ENCODE measurements around the gene KRT7.
"Not testable (repeated sequence)": the region's sequence is repeated elsewhere in the genome, so short reads cannot be mapped to it uniquely, and the experiment has no call there.

KRT7 gene

DNA sequence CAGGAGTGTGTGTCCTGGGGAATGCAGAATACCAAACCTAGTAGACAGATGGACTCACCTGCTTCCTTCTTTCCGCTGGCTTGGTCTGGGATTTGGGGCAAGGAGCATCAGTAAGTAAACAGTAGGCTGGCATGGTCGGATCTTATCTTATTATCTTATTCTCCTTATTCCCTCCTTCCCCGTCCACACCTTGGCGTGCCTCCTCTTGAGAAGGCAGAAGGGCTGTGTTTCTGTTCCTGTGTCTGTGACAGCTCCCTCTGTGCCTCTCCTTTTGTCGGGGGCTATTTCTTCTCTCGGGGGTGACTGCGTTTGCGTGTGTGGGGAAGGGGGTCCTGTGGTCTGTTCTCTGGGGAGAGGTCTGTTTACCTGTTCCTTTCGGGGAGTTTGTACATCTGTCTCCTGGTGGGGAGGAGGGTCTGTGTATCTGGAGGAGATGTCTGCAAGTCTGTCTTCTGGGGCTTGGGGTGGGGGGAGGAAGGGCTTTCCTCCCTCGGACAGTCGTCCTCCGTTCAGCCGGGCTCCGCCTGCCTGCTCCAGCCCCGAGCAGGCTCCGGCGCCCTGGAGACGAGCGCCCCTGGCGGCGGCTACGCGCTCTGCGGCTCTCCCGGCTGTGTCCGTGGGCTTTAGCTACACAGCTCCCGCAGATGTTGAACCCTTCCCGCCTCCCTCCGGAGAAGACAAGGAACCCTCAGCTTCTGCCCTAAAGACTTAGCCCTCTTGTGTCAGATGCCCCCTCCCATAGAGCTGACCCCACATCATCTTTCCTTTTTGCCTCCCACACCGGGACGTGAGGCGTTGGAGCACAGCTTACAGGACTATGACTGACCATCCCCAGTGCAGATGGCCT lies 45.8 kb downstream of the KRT7 start:
- Histone ChIP-seq H3K9me3 (ENCODE audit: control insufficient read depth in 1 of 2, low read length in 2 of 2) (no peaks in the 10 kb centered on the region), H3K27me3 (ENCODE audit: control insufficient read depth in 1 of 2, insufficient read depth in 2 of 2, low read length in 2 of 2) (peaks cover 0 to 6% of the 10 kb centered on the region in 2 donors), H3K4me3 (ENCODE audit: low read depth in 1 of 2, low read length in 2 of 2) (no peak overlapping the region), H3K4me1 (ENCODE audit: control insufficient read depth in 1 of 2, insufficient read depth in 2 of 2, low read length in 2 of 2) (peaks cover 11 to 23% of the 10 kb centered on the region in 2 donors), H3K27ac (ENCODE audit: low read depth, low read length) (no peak overlapping the region), H3K36me3 (ENCODE audit: control insufficient read depth in 1 of 2, insufficient read depth in 2 of 2, low read length in 2 of 2) (no peaks in the 10 kb centered on the region), H3K9ac (ENCODE audit: low read depth in 1 of 2, low read length in 2 of 2) (peak overlapping the region in 1 of 2 donors; percentile 37)

DNA sequence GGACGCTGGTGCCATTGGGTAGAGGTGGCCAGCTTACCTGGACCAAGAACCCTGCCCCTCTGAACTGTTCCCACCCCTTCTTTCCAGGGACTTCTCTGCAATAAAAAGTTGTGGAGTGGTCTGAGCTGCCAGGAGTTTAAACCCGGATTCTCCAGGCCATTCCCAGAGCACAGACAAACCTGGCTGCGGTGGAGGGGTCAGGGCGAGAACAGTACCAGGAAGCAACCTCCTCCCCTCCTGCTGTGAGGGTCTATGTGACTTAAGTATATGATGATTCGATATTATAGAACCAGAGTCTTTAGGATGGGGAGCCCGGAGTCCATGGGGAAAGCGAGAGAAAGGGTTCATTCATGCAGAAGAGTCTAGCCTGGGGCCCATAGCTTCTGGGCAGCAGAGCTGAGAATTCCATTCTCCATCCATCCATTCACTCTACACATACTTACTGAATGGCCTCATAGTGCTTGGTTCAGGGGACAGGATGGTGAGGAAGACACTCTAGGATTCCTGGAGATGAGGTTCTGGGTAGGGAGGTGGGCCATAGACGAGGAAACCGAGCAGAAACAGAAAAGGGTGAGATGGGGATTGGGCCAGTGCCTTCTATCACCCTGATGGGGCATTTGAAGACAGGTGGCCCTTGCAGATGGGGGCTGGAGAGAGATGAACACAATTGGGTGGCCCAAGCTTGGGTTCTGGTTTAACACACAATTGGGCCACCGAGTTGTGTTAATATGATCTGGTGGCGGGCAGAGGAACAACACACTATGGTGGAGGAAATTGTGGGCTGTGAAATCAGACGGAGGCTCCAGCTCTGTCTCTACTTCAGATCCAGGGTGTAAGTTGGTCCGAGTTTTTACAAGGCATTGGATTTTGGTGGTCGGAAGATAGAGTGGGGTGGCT lies 46.6 kb downstream of the KRT7 start:
- Histone ChIP-seq H3K4me3 (ENCODE audit: low read depth in 1 of 2, low read length in 2 of 2) (no peak overlapping the region), H3K27me3 (ENCODE audit: control insufficient read depth in 1 of 2, insufficient read depth in 2 of 2, low read length in 2 of 2) (peaks cover 0 to 6% of the 10 kb centered on the region in 2 donors), H3K27ac (ENCODE audit: low read depth, low read length) (no peak overlapping the region), H3K36me3 (ENCODE audit: control insufficient read depth in 1 of 2, insufficient read depth in 2 of 2, low read length in 2 of 2) (no peaks in the 10 kb centered on the region), H3K9ac (ENCODE audit: low read depth in 1 of 2, low read length in 2 of 2) (no peak overlapping the region), H3K4me1 (ENCODE audit: control insufficient read depth in 1 of 2, insufficient read depth in 2 of 2, low read length in 2 of 2) (peaks cover 11 to 23% of the 10 kb centered on the region in 2 donors), H3K9me3 (ENCODE audit: control insufficient read depth in 1 of 2, low read length in 2 of 2) (no peaks in the 10 kb centered on the region)

DNA sequence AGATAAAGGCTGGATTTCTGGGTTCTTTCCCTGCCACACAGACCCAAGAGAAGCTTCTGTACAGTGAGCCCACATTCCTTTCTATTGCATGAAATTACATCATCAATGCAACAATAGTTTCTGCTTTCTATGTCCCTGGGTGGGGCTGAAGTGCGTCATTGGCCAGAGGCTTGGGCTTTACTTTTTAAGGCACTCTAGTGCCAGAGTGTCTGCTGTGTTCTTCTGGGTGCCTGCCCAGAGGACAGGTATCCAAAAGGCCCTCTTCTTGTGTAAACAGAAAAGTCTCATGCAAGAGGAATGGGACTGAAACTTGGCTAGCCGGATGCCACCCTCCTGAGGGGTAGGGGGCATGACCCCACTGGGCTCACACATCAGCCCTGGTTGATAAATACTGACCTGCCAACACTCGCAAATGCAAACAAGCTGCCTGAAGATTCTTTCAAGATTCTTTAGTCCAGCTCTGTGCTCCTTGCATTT lies 47.3 kb downstream of the KRT7 start:
- Histone ChIP-seq H3K27me3 (ENCODE audit: control insufficient read depth in 1 of 2, insufficient read depth in 2 of 2, low read length in 2 of 2) (peaks cover 0 to 6% of the 10 kb centered on the region in 2 donors), H3K9me3 (ENCODE audit: control insufficient read depth in 1 of 2, low read length in 2 of 2) (no peaks in the 10 kb centered on the region), H3K9ac (ENCODE audit: low read depth in 1 of 2, low read length in 2 of 2) (no peak overlapping the region), H3K4me1 (ENCODE audit: control insufficient read depth in 1 of 2, insufficient read depth in 2 of 2, low read length in 2 of 2) (peaks cover 11 to 23% of the 10 kb centered on the region in 2 donors), H3K4me3 (ENCODE audit: low read depth in 1 of 2, low read length in 2 of 2) (no peak overlapping the region), H3K36me3 (ENCODE audit: control insufficient read depth in 1 of 2, insufficient read depth in 2 of 2, low read length in 2 of 2) (no peaks in the 10 kb centered on the region), H3K27ac (ENCODE audit: low read depth, low read length) (peak overlapping the region; percentile 1)

DNA sequence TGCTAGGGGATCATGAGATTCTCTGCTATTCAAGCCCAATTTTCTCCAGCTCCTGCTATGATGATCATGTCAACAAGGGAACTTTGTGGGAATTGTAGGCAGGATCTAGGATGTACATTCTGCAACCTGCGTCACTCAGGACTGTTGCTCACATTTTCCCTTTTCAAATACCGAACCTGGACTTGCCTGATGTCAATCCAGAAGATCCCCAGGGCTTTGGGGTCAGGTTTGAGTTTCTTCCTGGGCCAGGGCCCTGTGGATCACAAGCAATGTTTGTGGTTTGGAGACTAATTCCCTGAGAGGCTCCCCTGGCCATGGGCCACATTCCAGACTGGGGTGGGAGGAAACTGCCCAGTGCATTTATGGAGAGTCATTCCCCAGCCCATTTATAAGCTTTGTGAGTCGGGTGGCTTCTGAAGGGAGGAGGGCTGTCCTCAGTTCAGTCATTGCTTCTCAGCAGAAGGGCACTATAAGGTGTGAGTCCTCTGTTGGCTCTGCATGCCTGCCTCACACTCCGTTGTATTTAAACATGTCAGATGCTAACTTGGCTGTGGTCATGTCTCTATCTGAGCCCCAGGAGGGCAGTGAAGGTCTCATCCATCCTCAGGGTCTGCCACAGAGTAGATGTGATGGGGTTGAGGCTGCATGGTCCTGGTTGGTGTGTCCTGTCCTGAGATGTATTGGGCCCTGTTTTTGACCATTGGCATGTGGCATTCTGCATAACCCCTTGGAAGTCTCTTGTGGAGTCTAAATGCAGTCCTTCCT lies 47.9 kb downstream of the KRT7 start:
- Histone ChIP-seq H3K9ac (ENCODE audit: low read depth in 1 of 2, low read length in 2 of 2) (no peak overlapping the region), H3K4me1 (ENCODE audit: control insufficient read depth in 1 of 2, insufficient read depth in 2 of 2, low read length in 2 of 2) (peaks cover 11 to 23% of the 10 kb centered on the region in 2 donors), H3K36me3 (ENCODE audit: control insufficient read depth in 1 of 2, insufficient read depth in 2 of 2, low read length in 2 of 2) (no peaks in the 10 kb centered on the region), H3K9me3 (ENCODE audit: control insufficient read depth in 1 of 2, low read length in 2 of 2) (no peaks in the 10 kb centered on the region), H3K4me3 (ENCODE audit: low read depth in 1 of 2, low read length in 2 of 2) (no peak overlapping the region), H3K27ac (ENCODE audit: low read depth, low read length) (no peak overlapping the region), H3K27me3 (ENCODE audit: control insufficient read depth in 1 of 2, insufficient read depth in 2 of 2, low read length in 2 of 2) (peaks cover 0 to 6% of the 10 kb centered on the region in 2 donors)

DNA sequence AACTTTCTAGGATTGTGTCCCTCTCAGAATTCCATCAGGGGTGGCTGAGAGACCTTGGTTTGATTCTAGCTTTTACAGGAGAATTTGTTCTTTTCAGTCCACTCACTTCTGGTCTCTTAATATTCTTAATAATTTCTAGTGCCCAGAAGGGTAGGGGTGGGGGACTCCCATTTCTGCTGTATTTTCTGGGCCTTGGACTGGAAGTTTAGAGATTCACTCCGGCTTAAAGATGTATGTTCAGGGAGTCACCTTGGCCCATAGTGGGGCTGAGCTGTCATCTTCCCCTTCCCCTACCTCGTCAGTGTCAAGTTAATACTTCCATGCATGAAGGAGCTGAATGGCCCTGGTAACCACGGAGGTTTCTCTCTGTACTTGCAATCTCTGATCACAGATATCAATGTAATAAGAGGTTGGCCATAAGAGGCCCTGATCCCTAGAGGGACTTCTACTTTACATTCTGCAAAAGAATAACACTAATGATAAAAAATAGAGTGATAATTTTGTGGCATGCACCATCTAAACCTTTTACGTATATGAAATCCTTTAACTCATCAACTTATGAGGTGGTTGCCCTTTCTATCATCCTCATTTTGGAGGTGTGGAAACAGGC lies 51.6 kb downstream of the KRT7 start:
- H3K4me1 ChIP-seq (ENCODE audit: control insufficient read depth in 1 of 2, insufficient read depth in 2 of 2, low read length in 2 of 2): peaks cover 0 to 9% of the 10 kb centered on the region in 2 donors
- H3K36me3 ChIP-seq (ENCODE audit: control insufficient read depth in 1 of 2, insufficient read depth in 2 of 2, low read length in 2 of 2): no peaks in the 10 kb centered on the region
- H3K27ac ChIP-seq (ENCODE audit: low read depth, low read length): no peak overlapping the region
- H3K4me3 ChIP-seq (ENCODE audit: low read depth in 1 of 2, low read length in 2 of 2): no peak overlapping the region
- no peaks in the 10 kb centered on the region for H3K27me3 ChIP-seq (ENCODE audit: control insufficient read depth in 1 of 2, insufficient read depth in 2 of 2, low read length in 2 of 2)
- no peak overlapping the region for H3K9ac ChIP-seq (ENCODE audit: low read depth in 1 of 2, low read length in 2 of 2)
- H3K9me3 ChIP-seq (ENCODE audit: control insufficient read depth in 1 of 2, low read length in 2 of 2): no peaks in the 10 kb centered on the region

DNA sequence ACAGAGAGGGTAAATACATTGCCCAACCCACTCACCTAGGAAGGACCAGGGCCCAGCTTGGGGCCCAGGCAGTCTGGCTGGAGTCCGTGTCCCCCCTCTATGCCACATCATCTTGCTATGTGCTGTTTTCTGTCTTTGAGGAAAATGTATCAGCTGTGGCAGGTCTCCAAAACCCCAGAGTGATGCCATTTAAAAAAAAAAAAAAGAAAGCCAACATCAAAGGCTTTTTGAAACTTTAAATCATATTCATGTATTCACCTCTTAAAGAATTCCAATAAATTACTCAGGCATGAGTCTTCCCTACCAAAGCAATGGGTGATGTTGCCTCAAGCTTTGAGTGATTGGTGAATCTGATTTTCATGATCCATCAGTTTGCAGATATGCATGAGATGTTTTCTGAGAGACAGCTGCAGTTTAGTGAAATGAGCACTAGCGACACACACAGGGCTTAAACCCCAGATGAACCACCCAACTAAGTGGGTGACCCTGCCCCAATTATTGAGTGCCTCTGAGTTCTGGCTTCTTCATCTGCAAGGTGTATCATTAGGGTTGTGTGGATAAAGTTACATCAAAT lies 52.2 kb downstream of the KRT7 start:
- Histone ChIP-seq H3K9me3 (ENCODE audit: control insufficient read depth in 1 of 2, low read length in 2 of 2) (no peaks in the 10 kb centered on the region), H3K36me3 (ENCODE audit: control insufficient read depth in 1 of 2, insufficient read depth in 2 of 2, low read length in 2 of 2) (no peaks in the 10 kb centered on the region), H3K9ac (ENCODE audit: low read depth in 1 of 2, low read length in 2 of 2) (no peak overlapping the region), H3K27me3 (ENCODE audit: control insufficient read depth in 1 of 2, insufficient read depth in 2 of 2, low read length in 2 of 2) (no peaks in the 10 kb centered on the region), H3K4me3 (ENCODE audit: low read depth in 1 of 2, low read length in 2 of 2) (no peak overlapping the region), H3K27ac (ENCODE audit: low read depth, low read length) (no peak overlapping the region), H3K4me1 (ENCODE audit: control insufficient read depth in 1 of 2, insufficient read depth in 2 of 2, low read length in 2 of 2) (peaks cover 0 to 7% of the 10 kb centered on the region in 2 donors)

DNA sequence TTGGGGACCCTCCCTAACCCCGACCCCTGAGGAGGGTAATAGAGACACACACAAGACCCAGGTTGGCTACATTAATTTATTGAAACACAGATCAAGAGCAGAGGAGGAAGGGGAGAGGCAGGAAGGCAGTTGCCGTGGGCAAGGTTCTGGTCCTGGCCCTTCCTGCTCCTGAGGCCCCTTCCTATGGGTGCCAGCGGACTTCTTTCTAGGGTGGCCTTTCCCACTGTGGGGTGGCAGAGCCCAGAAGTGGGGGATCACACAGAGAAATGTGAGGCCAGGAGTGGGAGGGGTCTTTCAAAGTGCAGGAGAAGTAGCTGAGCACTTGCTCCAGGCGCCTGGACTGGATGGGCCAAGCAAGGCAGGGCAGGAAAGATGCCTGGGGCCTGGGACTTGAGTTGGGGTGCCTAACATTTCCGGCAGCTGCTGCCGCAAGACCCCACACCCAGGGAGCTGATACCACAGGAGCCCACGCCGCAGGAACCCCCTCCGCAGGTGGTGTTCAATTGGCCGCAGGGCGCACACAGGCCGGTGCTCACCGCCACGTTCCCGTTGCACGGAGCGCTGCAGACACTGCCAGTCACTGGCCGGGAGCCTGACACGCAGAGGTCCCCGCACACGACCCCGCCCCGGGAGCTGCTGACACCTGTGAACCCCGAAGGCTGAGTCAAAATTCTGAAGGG lies 52.9 kb downstream of the KRT7 start:
- Histone ChIP-seq H3K36me3 (ENCODE audit: control insufficient read depth in 1 of 2, insufficient read depth in 2 of 2, low read length in 2 of 2) (no peaks in the 10 kb centered on the region), H3K4me3 (ENCODE audit: low read depth in 1 of 2, low read length in 2 of 2) (no peak overlapping the region), H3K27me3 (ENCODE audit: control insufficient read depth in 1 of 2, insufficient read depth in 2 of 2, low read length in 2 of 2) (no peaks in the 10 kb centered on the region), H3K9ac (ENCODE audit: low read depth in 1 of 2, low read length in 2 of 2) (no peak overlapping the region), H3K4me1 (ENCODE audit: control insufficient read depth in 1 of 2, insufficient read depth in 2 of 2, low read length in 2 of 2) (no peaks in the 10 kb centered on the region), H3K9me3 (ENCODE audit: control insufficient read depth in 1 of 2, low read length in 2 of 2) (no peaks in the 10 kb centered on the region), H3K27ac (ENCODE audit: low read depth, low read length) (no peak overlapping the region)

DNA sequence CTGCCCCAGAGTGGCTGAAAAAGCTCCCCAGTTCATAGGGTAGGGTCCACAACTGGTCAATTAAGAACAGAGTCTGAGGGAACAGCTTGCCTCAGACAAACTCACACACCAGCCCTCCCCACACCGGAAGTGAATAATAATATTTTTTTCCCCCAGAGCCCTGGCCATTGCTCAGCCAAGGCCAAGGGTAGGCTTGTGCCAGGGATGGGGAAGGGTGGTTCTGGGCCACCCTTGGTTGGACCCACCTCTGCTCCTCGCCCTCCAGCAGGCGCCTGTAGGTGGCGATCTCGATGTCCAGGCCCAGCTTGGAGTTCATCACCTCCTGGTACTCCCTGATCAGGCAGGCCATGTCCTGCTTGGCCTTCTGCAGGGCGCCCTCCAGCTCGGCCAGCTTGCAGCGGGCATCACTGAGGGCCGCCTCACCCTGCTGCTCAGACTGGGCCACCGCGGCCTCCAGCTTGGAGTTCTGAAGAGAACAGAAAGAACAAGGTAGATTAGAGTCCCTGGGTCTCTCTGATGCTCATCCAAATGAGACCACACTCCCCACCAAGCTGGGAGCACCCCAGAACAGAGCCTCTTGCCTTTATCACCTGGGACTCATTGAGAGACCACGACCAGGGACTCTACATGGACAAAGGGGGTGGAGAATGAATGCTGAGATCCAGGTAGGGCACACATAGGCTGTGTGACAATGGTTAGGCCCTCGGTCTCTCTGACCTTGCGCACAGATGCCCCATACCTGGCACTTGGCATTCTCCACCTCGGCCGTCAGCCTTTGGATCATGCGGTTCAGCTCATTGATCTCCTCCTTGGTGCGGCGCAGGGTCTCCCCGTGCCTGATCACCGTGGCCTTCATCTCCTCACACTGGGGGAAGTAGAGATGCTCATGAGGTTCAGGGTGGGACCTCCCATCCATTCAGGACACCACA lies 54.1 kb downstream of the KRT7 start:
- not testable (repeated sequence) for H3K9ac ChIP-seq (ENCODE audit: low read depth in 1 of 2, low read length in 2 of 2); H3K27me3 ChIP-seq (ENCODE audit: control insufficient read depth in 1 of 2, insufficient read depth in 2 of 2, low read length in 2 of 2); H3K4me3 ChIP-seq (ENCODE audit: low read depth in 1 of 2, low read length in 2 of 2); H3K9me3 ChIP-seq (ENCODE audit: control insufficient read depth in 1 of 2, low read length in 2 of 2); H3K27ac ChIP-seq (ENCODE audit: low read depth, low read length); H3K36me3 ChIP-seq (ENCODE audit: control insufficient read depth in 1 of 2, insufficient read depth in 2 of 2, low read length in 2 of 2); H3K4me1 ChIP-seq (ENCODE audit: control insufficient read depth in 1 of 2, insufficient read depth in 2 of 2, low read length in 2 of 2)

Measured in duodenal mucosa (tissue), 2 donors.